Breast epithelium (tissue), 3 donors: ENCODE measurements around the gene GALNT1.

Experiments
- CTCF ChIP-seq, 3 donors: fragments of 450-650 bp; IDR thresholded peaks; one replicate each; pipeline ENCODE4 v1.5.1; 2016 to 2017; ENCODE audit warnings: antibody characterized with exemption in 3 of 3, mild to moderate bottlenecking in 3 of 3, moderate library complexity in 3 of 3
- POLR2A ChIP-seq: fragments of 450-650 bp; IDR thresholded peaks from one replicate; pipeline ENCODE4 v1.6.1; 2016; ENCODE audit warnings: antibody characterized with exemption, mild to moderate bottlenecking, moderate library complexity
- POLR2AphosphoS5 ChIP-seq, 3 donors: sonication (generic); formaldehyde crosslinking; IDR thresholded peaks; one replicate each; pipeline ENCODE4 v1.6.1; 2017; ENCODE audit warnings: antibody characterized with exemption in 3 of 3

- no peak for TF ChIP-seq POLR2A
- no peak for TF ChIP-seq CTCF (IDR thresholded peaks at IDR 0.05)
- no peak for TF ChIP-seq POLR2AphosphoS5 (IDR thresholded peaks at IDR 0.05)
These were observed 116.3 kb downstream of the GALNT1 start for GRCh38 chr18:35697869-35698268.
